ENCODE data around the gene HABP4.

DNA sequence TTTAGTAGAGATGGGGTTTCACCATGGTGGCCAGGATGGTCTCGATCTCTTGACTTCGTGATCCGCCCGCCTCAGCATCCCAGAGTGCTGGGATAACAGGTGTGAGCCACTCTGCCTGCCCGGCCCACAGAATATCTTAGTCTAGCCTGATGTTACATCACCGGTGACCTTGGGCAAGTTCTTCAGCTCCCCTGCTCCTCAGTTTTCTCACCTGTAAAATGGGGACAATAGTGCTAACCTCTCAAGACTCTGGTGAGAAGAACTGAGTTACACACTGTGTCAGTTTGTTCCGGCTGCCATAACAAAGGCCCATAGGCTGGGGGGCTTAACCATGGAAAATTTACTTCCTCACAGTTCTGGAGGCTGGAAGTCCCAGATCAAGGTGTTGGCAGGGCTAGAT, 12.5 kb upstream of the HABP4 start:
- TF ChIP-seq GATA3 (IDR thresholded peaks at IDR 0.05; ENCODE audit: low read depth, low read length): no peak
- TF ChIP-seq GATA2 (IDR thresholded peaks at IDR 0.05; ENCODE audit: low read depth, low read length): no peak

All from SH-SY5Y (cell line).